ENCODE data around the gene HLX.

The HLX gene, protein sequence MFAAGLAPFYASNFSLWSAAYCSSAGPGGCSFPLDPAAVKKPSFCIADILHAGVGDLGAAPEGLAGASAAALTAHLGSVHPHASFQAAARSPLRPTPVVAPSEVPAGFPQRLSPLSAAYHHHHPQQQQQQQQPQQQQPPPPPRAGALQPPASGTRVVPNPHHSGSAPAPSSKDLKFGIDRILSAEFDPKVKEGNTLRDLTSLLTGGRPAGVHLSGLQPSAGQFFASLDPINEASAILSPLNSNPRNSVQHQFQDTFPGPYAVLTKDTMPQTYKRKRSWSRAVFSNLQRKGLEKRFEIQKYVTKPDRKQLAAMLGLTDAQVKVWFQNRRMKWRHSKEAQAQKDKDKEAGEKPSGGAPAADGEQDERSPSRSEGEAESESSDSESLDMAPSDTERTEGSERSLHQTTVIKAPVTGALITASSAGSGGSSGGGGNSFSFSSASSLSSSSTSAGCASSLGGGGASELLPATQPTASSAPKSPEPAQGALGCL

GRCh38 chr1:220879076-220879508 lies at the start of gene HLX:
TSS of gene HLX (plus strand) at chr1:220879443. CDS start at chr1:220879858, 415 bp downstream.
- DNase-seq (ENCODE audit: low read depth in 2 of 2) = no peak

DNA sequence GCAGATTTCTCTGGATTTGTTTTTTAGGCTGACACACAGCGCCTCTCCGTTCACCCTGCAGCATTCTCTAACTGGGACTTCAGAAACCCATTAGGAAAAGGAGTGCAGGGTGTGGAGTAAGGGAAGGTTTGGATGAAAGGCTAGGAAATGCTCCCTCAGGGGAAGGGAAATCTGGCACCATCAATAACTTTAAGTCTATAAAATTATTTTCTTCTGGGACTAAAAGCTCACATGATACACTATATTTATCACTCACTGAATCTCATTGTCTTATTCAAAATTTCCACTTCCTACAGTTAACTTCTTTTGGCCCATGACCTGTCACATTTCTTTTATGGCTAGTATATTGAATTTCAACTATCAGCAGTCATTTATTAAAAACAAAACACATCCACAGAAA lies 45.8 kb upstream of the HLX start:
- no peak for DNase-seq (ENCODE audit: low read depth in 2 of 2)

DNA sequence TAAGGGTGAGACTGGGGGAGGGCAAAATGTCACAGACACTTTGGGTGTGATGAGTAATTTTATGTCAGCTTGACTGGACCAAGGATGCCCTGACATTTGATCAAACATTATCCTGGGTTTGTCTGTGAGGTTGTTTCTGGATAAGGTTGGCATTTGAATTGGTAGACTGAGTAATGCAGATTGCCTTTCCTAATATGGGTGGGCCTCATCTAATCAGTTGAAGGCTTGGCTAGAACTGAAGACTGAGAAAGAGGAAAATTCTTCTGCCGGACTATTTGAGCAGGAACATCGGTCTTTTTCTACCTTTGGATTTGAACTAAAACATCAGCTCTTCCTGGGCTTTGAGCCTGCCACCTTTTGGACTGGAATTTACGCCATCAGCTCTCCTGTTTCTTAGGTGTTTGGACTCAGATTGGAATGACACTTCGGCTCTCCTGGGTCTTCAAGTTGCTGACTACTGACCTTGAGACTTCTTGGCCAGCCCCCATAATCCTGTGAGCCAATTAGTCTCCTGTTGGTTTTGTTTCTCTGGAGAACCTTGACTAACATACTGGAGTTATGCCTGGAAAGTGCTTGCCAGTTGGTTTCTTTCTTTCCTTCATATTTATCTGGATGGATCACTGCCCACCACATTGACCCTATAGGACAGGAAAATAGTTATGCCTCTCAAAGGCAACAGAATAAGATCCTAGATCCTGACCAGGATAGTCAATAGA lies 44.9 kb upstream of the HLX start:
- no peak for DNase-seq (ENCODE audit: low read depth in 2 of 2)

- no peak for DNase-seq (ENCODE audit: low read depth in 2 of 2)
Observed at GRCh38 chr1:220838578-220838977, 40.7 kb upstream of the HLX start.

DNA sequence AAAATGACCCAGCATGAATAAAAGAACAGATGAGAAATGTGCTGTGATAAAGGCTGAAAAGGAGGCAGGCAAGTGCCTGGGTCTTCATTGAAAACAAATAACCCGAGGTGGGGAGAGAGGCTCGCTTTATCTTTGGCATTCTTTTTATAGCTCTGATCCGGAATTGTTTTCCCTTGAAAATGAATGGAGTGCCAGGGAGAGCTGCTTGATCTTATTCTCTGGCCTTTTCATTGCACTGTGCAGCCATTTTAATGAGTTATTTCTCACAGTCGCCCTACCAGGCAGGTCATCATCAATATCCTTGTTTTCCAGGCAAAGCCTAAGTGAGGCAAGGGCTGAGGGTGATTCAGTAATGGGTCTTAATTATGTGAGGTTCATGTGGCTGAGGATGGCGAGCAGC lies 39.8 kb upstream of the HLX start:
- no peak for DNase-seq (ENCODE audit: low read depth in 2 of 2)

DNA sequence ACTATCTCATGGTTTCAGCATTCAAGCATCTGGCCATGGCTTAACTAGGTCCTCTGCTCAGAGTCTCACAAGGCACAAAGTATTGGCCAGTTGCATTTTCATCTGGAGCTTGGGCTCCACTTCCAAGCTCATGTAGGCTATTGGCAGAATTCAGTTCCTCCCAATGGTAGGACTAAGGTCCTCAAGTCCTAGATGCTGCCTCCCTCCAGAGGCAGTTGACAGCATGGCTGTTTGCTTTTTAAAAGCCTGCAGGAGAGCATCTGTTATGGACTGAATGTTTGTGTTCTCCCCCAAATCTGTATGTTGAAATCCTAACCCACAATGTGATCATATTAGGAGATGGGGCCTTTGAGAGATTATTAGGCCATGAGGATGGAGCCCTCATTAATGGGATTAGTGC lies 38.0 kb upstream of the HLX start:
- DNase-seq (ENCODE audit: low read depth in 2 of 2) = no peak

DNA sequence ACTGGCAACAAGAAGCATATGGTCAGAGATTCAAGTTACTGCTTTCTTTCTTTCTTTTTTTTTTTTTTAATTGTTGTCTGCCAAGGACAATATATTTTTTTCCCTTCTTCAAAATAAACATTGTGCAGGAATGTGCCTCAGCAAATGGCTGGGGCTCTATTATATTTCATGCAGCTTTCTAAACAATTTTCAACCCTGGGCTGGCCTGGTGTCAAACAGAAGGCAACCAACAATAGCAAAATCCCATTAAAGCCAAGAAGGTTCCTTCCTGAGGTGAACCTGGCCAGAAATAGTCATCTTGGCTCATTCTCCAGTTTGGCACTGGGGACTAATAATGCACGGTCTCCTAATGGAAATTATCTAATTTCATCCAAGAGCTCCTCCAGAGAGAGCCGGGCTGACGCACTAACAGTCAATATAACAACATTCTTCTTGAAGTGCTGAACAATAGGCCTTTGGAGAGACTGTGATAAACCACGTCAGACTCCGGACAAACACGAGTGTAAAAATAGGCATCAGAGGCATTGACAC lies 35.7 kb upstream of the HLX start:
- no peak for DNase-seq (ENCODE audit: low read depth in 2 of 2)

DNA sequence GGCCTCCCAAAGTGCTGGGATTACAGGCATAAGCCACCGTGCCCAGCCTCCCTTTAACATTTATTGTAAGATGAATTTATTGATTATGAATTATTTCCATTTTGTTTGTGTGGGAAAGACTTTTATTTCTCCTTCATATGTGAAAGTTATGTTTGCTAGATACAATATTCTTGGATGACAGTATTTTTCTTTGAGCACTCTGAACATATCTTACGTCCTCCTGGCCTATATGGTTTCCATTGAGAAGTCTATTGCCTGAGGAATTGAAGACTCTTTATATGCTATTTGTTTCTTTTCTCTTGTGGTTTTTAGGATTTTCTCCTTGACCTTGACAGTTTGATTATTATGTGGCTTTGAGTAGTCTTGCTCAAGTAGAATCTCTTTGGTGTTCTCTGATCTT lies 26.8 kb upstream of the HLX start:
- DNase-seq (ENCODE audit: low read depth in 2 of 2) = no peak

GRCh38 chr1:220872296-220872695 lies 6.9 kb upstream of the HLX start:
- DNase-seq (ENCODE audit: low read depth in 2 of 2) = no peak

DNA sequence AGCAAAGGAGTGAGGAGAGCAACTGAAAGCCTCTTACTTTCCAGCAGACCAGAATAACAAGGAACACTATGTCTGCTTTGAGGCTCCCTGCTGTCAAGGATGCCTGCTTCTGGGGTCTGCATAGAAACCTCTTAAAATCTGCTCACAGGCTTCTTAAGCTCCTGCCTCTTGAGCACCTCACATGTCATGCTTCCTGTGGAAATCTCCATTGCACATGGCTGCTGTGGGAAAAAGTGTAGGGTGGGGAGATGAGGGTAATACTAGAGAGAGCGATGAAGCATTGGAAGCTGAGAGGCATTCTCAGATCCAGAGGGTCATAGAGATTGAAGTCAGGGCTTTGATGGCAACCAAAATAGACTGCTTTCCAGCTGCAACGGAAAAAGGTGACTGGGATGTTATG lies 6.2 kb upstream of the HLX start:
- DNase-seq (ENCODE audit: low read depth in 2 of 2) = no peak

- DNase-seq (ENCODE audit: low read depth in 2 of 2) = no peak
Observed at GRCh38 chr1:220873868-220874655, 5.2 kb upstream of the HLX start.

GRCh38 chr1:220875260-220875659 lies 4.0 kb upstream of the HLX start:
- DNase-seq (ENCODE audit: low read depth in 2 of 2) = no peak

GRCh38 chr1:220876511-220877376 lies 2.5 kb upstream of the HLX start:
- no peak for DNase-seq (ENCODE audit: low read depth in 2 of 2)

DNA sequence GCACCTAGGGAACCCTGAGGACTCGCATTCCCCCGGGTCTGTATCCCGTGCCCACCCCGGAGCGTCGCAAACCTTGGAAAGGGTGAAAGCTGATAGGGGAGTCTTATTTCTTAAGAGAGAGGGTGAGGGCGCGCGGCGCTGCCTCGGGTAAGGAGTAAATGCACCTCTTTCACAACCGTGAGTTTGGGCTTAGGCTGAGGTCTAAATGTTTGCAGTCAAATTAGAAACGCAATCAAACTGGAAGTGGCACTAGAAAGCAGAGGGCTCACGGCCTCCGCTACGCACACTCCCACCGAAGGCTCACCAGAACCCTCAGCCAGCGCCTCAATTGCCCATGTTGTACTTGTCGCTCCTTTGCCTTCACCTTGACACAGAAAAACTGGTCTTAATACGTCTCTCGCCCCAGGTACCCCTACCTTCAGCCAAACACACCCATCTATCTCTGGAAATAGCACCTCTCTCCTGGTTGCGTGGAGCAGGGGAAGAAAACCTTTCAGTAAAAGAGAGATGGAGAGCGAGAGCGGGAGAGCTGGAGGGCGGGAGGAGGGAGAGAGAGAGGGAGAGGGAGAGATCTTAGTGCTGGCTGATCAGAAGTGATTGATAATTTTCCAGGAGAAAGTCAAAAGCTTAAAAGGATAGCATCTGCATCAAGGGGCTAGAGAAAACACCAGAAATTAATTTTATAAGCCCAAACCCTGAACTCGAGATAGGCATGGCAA lies 1.7 kb upstream of the HLX start:
- DNase-seq (ENCODE audit: low read depth in 2 of 2) = no peak

DNA sequence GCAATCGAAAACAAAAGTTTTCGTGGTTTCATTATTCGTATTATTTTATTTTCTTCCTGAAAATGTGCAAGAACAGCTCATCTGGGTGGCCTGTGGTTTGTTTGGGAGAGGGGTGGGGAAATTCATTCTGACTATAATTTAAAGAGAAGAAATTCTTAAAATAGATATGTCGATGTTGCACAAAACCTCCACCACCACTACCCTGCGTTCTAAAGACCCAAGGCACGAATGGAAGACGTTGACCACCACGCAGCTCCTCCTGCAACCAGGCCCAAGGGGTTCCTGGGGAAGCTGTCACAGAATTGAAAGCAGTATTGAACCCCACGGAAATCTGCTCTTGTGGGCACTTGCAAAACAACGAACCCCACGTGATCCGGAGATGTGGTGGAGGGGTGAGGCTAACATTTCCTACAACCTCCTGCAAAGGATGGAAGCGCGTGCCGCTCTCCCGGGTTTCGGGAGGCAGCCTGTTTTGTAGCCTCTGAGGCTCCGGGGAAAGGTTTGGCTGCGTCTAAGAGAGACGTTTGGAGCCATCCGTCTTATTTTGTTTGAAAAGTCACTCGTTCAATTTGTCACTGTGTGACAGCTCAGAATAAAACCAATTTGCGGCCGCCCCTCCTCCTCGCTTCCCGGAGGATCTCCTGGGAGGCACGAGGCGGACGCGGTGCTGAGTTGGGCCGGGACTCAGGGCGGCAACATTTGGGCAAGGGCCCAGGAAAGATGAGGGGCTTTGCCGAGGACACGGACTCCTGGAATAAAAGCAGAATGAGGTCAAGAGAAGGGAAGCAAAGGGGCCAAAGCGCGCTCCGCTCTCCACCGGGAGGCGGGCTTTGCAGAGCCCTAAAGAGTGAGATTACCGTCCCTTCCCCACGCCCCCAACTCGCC lies 810 bp upstream of the HLX start:
- DNase-seq (ENCODE audit: low read depth in 2 of 2) = no peak

- DNase-seq (ENCODE audit: low read depth in 2 of 2) = no peak
Observed at GRCh38 chr1:220879509-220880361, 492 bp downstream of the HLX start.

DNA sequence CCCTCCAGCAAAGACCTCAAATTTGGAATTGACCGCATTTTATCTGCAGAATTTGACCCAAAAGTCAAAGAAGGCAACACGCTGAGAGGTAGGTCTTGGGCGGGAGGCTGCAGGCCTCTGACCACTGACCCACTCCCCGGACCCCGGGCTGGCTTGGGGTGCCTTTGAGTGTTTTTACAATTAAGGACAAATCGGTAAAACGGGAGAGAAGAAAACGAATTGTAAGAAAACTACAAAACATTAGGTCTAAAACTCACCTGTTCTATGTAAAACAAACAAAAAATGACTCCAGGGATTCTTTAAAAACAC lies 1.1 kb downstream of the HLX start:
- DNase-seq (ENCODE audit: low read depth in 2 of 2) = no peak

DNA sequence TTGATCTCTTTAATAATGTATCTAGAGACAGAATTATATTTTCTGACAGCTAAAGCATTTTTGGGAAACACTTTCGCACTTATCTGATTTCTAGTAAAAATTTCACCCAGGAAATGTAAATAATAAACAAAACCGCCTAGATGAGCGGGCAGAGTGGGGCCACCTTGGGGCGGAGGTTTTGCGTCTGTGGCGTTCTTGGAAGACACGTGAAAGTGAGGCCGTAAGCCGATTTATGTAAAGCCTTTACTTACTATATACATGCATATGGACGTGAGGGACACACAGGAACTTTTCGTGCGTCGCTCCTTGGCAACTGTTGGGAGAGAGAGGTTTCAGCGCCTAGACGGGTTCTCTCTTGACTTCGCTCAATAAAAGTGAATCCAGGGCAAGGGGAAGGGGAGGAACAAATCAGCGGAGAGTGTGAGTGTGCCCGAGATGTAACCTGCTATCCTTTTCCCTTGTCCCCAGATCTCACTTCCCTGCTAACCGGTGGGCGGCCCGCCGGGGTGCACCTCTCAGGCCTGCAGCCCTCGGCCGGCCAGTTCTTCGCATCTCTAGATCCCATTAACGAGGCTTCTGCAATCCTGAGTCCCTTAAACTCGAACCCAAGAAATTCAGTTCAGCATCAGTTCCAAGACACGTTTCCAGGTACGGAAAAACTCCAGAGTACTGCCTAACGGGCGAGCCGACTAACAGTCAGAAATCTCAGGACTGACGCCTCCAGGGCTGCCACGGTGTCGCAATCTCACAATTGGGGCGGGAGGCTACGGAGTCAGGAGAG lies 1.7 kb downstream of the HLX start:
- DNase-seq (ENCODE audit: low read depth in 2 of 2) = no peak
